HEK293 (cell line): ENCODE data around the gene GPR45.

Experiments used
- CTCF ChIA-PET: fragments of 350-600 bp; formaldehyde crosslinking; extraction: SDS; loops from one replicate; lab custom pipeline; 2021; ENCODE audit warnings: antibody characterized with exemption; lab: Yijun Ruan, JAX
- POLR2A ChIA-PET: fragments of 300-600 bp; formaldehyde crosslinking; extraction: SDS; loops from one replicate; lab custom pipeline; 2020; ENCODE audit warnings: antibody characterized with exemption, inconsistent platforms; lab: Yijun Ruan, JAX
- H3K27ac ChIP-seq: fragments of 200-500 bp; sonication (Bioruptor generic); 2 replicates; pipeline ENCODE4 v1.5.1; 2014; ENCODE audit warnings: low read depth, low read length, control low read depth, inconsistent platforms; ENCODE audit errors: extremely low read depth
- H3K36me3 ChIP-seq, 2 experiments: fragments of 200-500 bp in 1 of 2; sonication (Bioruptor generic) in 1 of 2; 1 replicate in 1 of 2; 2 replicates in 1 of 2; pipeline ENCODE4 v1.5.1; 2014 to 2017; ENCODE audit warnings: inconsistent platforms in 2 of 2, low read length in 2 of 2; ENCODE audit not compliant: control insufficient read depth in 2 of 2, insufficient read depth in 1 of 2
- H3K4me1 ChIP-seq: fragments of 200-500 bp; sonication (Bioruptor generic); 2 replicates; pipeline ENCODE4 v1.5.1; 2014; ENCODE audit warnings: mild to moderate bottlenecking, low read length, inconsistent platforms; ENCODE audit not compliant: control insufficient read depth, insufficient read depth
- H3K4me3 ChIP-seq: 2 replicates; pipeline ENCODE4 v1.5.1; 2011; ENCODE audit warnings: low read depth, mild to moderate bottlenecking, control low read depth, low read length, moderate library complexity
- H3K9me3 ChIP-seq: fragments of 200-500 bp; sonication (Bioruptor generic); 2 replicates; pipeline ENCODE4 v1.5.1; 2014; ENCODE audit warnings: low read depth, low read length, inconsistent platforms; ENCODE audit not compliant: control insufficient read depth, insufficient read depth
- BCL11A ChIP-seq: fragments of 450-650 bp; formaldehyde crosslinking; IDR thresholded peaks from 2 replicates; pipeline ENCODE4 v1.5.1; 2016; ENCODE audit warnings: low read depth, missing biosample characterization, missing genetic modification characterization
- BCL6B ChIP-seq: fragments of 450-650 bp; formaldehyde crosslinking; IDR thresholded peaks from 2 replicates; pipeline ENCODE4 v1.5.1; 2017; ENCODE audit warnings: missing biosample characterization, missing genetic modification characterization
- MZF1 ChIP-seq: fragments of 450-650 bp; formaldehyde crosslinking; IDR thresholded peaks from 2 replicates; pipeline ENCODE4 v1.5.1; 2017; ENCODE audit warnings: missing biosample characterization, missing genetic modification characterization, borderline replicate concordance
- OVOL3 ChIP-seq: fragments of 450-650 bp; formaldehyde crosslinking; IDR thresholded peaks from 2 replicates; pipeline ENCODE4 v1.5.1; 2016; ENCODE audit warnings: missing biosample characterization, missing genetic modification characterization
- SCRT2 ChIP-seq: fragments of 450-650 bp; formaldehyde crosslinking; IDR thresholded peaks from 2 replicates; pipeline ENCODE4 v1.5.1; 2016; ENCODE audit warnings: missing biosample characterization, missing genetic modification characterization
- WT1 ChIP-seq: fragments of 450-650 bp; formaldehyde crosslinking; IDR thresholded peaks from 2 replicates; pipeline ENCODE4 v1.5.1; 2016; ENCODE audit warnings: missing biosample characterization, missing genetic modification characterization
- ZBTB21 ChIP-seq: fragments of 450-650 bp; formaldehyde crosslinking; IDR thresholded peaks from 2 replicates; pipeline ENCODE4 v1.5.1; 2017; ENCODE audit warnings: missing biosample characterization, missing genetic modification characterization
- ZBTB6 ChIP-seq: fragments of 450-650 bp; formaldehyde crosslinking; IDR thresholded peaks from 2 replicates; pipeline ENCODE4 v1.5.1; 2017; ENCODE audit warnings: missing biosample characterization, missing genetic modification characterization
- ZBTB7A ChIP-seq: fragments of 450-650 bp; formaldehyde crosslinking; IDR thresholded peaks from 2 replicates; pipeline ENCODE4 v1.5.1; 2016; ENCODE audit warnings: low read depth, missing biosample characterization, missing genetic modification characterization
- ZNF121 ChIP-seq: fragments of 450-650 bp; formaldehyde crosslinking; IDR thresholded peaks from 2 replicates; pipeline ENCODE4 v1.5.1; 2016; ENCODE audit warnings: missing biosample characterization, missing genetic modification characterization
- ZNF19 ChIP-seq: fragments of 450-650 bp; formaldehyde crosslinking; IDR thresholded peaks from 2 replicates; pipeline ENCODE4; 2016; ENCODE audit warnings: missing biosample characterization, missing genetic modification characterization, low read depth
- ZNF23 ChIP-seq: fragments of 450-650 bp; formaldehyde crosslinking; IDR thresholded peaks from 2 replicates; pipeline ENCODE4 v1.5.1; 2016; ENCODE audit warnings: missing biosample characterization, missing genetic modification characterization, borderline replicate concordance
- ZNF24 ChIP-seq: fragments of 450-650 bp; formaldehyde crosslinking; IDR thresholded peaks from 2 replicates; pipeline ENCODE4 v1.5.1; 2016; ENCODE audit warnings: missing biosample characterization, missing genetic modification characterization
- ZNF266 ChIP-seq: fragments of 450-650 bp; formaldehyde crosslinking; IDR thresholded peaks from 2 replicates; pipeline ENCODE4 v1.5.1; 2016; ENCODE audit warnings: missing biosample characterization, missing genetic modification characterization, low read depth
- ZNF280D ChIP-seq: fragments of 450-650 bp; formaldehyde crosslinking; IDR thresholded peaks from 2 replicates; pipeline ENCODE4 v1.5.1; 2016; ENCODE audit warnings: missing biosample characterization, missing genetic modification characterization
- ZNF488 ChIP-seq: fragments of 450-650 bp; formaldehyde crosslinking; IDR thresholded peaks from 2 replicates; pipeline ENCODE4 v1.5.1; 2016; ENCODE audit warnings: missing biosample characterization, missing genetic modification characterization
- ZNF513 ChIP-seq: fragments of 450-650 bp; IDR thresholded peaks from 2 replicates; pipeline ENCODE4 v1.5.1; 2018; ENCODE audit warnings: missing biosample characterization, missing genetic modification characterization
- ZNF530 ChIP-seq: fragments of 450-650 bp; formaldehyde crosslinking; IDR thresholded peaks from 2 replicates; pipeline ENCODE4 v1.5.1; 2016; ENCODE audit warnings: low read depth, missing biosample characterization, missing genetic modification characterization
- ZNF623 ChIP-seq: fragments of 450-650 bp; formaldehyde crosslinking; IDR thresholded peaks from 2 replicates; pipeline ENCODE4 v1.5.1; 2016; ENCODE audit warnings: missing biosample characterization, missing genetic modification characterization
- ZNF629 ChIP-seq: fragments of 450-650 bp; formaldehyde crosslinking; IDR thresholded peaks from 2 replicates; pipeline ENCODE4 v1.5.1; 2017; ENCODE audit warnings: missing biosample characterization, missing genetic modification characterization
- ZSCAN30 ChIP-seq: fragments of 450-650 bp; IDR thresholded peaks from 2 replicates; pipeline ENCODE4 v1.5.1; 2018; ENCODE audit warnings: missing biosample characterization, mild to moderate bottlenecking, missing genetic modification characterization, moderate library complexity

The GPR45 gene

GRCh38 chr2:105242286-105242993 lies 897 bp downstream of the GPR45 start (continued):
- TF ChIP-seq BCL6B: no peak
- TF ChIP-seq ZSCAN30 (tag by site-specific recombination): no peak
- TF ChIP-seq ZNF24 (tag by site-specific recombination): no peak
- no peak for TF ChIP-seq BCL11A (tag by site-specific recombination)
- no peak for TF ChIP-seq MZF1 (tag by site-specific recombination)
- no peak for TF ChIP-seq ZBTB6
- no peak for TF ChIP-seq ZNF121 (tag by site-specific recombination)
- no peak for TF ChIP-seq ZNF266 (tag by site-specific recombination)
- TF ChIP-seq OVOL3 (tag by site-specific recombination): no peak

- Histone ChIP-seq H3K9me3 (no peaks in the 10 kb centered on the region), H3K27ac (no peak overlapping the region), H3K36me3 (no peaks in the 10 kb centered on the region), H3K4me1 (no peaks in the 10 kb centered on the region), H3K4me3 (no peak overlapping the region)
- POLR2A ChIA-PET: no interaction called here
- CTCF ChIA-PET: interaction anchor here (0.6 to 15.0 kb wide), 12 partner anchors 13 to 641 kb away, joined by 3 to 343 read pairs (median 4); no protein-coding TSS in a partner anchor
- no peak for TF ChIP-seq WT1 (tag by site-specific recombination)
Measured at GRCh38 chr2:105243961-105244360, 2.4 kb downstream of the GPR45 start.

- H3K4me3 ChIP-seq: no peak overlapping the region
- H3K27ac ChIP-seq: no peak overlapping the region
- no peaks in the 10 kb centered on the region for H3K4me1 ChIP-seq
- no peaks in the 10 kb centered on the region for H3K36me3 ChIP-seq
- CTCF ChIA-PET: interaction anchor here (0.6 to 15.0 kb wide), 11 partner anchors 14 to 641 kb away, joined by 3 to 343 read pairs (median 4); no protein-coding TSS in a partner anchor
- TF ChIP-seq ZNF19: no peak
- no peak for TF ChIP-seq ZNF629 (tag by site-specific recombination)
- no peak for TF ChIP-seq ZBTB7A
- no peak for TF ChIP-seq ZNF530 (tag by site-specific recombination)
- no peak for TF ChIP-seq SCRT2 (tag by site-specific recombination)
- TF ChIP-seq ZBTB21 (tag by site-specific recombination): no peak
- no peak for TF ChIP-seq ZNF23
- TF ChIP-seq ZNF280D (tag by site-specific recombination): no peak
- TF ChIP-seq ZNF623 (tag by site-specific recombination): no peak
- no peak for TF ChIP-seq ZNF488 (tag by site-specific recombination)
- TF ChIP-seq ZNF513 (tag by site-specific recombination): no peak
- POLR2A ChIA-PET: no interaction called here
- H3K9me3 ChIP-seq: no peaks in the 10 kb centered on the region
Measured at GRCh38 chr2:105244451-105244850, 2.9 kb downstream of the GPR45 start.
